HEK293T (cell line): ENCODE measurements around the gene GUSB.

Experiments
- BHLHE40 ChIP-seq: fragments of 450-650 bp; IDR thresholded peaks from 2 replicates; pipeline ENCODE4 v1.6.1; 2016; ENCODE audit warnings: mild to moderate bottlenecking, moderate library complexity, borderline replicate concordance
- SP1 ChIP-seq: fragments of 450-650 bp; IDR thresholded peaks from 2 replicates; pipeline ENCODE4 v1.6.1; 2017
- ZNF384 ChIP-seq: fragments of 450-650 bp; IDR thresholded peaks from 2 replicates; pipeline ENCODE4 v1.6.1; 2016

DNA sequence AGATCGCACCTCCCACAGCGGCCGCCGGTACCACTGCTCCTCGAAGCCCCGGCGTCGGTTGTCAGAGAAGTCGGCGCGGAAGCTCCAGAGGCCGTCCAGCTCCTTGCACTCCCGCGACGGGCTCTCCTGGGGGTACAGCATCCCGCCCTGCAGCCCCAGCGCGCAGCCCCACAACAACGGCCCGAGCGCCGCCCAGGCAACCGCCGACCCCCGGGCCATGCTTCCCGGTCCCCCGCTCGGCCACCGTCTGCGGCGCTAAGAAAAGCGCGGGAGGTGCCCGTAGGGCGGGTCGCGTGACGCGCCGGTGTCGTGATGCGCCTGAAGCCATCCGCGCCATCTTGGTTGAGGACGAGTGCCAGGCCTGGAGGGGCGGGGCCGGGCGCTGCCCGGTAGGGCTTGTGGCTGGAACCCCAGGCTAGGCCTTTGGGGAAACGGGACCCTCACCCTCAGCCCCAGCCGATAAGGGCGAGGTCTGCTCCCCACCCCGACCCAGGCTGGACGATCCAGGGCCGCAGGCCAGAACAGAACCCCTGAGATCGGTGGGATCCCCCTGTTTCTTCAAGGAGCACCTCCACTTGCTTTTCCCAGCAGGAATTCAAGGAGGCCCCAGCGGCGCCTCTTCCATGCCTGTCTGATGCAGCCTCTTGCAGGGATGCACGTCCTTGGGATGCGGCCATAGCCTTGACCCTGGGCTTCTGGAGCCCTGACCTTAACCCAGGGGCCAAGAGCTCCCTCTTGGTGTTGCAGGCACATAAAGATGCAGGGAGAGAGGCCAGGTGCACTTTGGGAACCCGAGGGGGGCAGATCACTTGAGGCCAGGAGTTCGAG, at the start of gene GUSB:
- TF ChIP-seq BHLHE40 (no peak), ZNF384 (no peak), SP1 (no peak)
